GM21423 (cell line): ENCODE data around the gene FLACC1.
"Not testable (repeated sequence)": the region's sequence is repeated elsewhere in the genome, so short reads cannot be mapped to it uniquely, and the experiment has no call there.

Source experiments
- ATAC-seq: cut with Tn5 transposase; IDR thresholded peaks from one replicate; pipeline ENCODE4 v1.9.1; 2021; ENCODE audit warnings: mild to moderate bottlenecking, moderate library complexity; ENCODE audit not compliant: unreplicated experiment

Gene FLACC1, protein sequence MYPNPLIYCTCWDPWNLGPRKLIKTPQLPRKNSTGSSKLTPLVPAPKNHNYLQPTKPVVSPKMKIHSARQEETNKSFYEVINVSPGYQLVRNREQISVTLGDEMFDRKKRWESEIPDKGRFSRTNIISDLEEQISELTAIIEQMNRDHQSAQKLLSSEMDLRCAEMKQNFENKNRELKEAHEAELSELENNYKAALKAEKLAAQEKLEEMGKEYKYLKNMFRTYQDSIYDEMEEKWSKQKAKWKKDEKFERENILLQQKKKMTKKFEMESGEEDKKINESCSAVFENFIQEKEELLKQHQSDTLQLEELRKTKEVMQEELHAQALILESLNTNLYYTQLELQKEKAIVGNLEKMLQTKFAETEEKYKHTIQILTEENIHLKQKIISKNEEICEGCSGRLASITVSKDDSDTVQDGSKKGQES

DNA sequence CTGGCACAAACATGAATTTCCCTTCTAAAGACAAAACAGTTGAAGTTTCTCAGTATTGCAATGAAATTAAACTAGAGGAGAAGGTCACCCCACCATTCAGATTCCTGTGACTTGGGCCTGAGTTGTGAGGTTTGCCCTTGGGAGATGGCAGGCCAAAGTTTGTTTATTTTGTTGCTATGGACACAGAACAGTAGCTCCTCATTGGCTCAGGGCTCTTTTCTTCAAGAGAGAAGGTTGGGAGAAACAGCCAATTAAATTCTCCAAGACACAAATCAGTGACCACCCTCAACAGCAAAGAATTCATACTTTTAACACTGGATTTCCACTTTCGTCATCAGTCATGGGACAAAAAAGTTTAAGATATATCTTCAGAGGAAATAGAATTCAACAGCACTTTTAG is at the start of gene FLACC1:
FLACC1 (minus strand) TSS at position 125 of the 400 bp plus-strand sequence. CDS start 5,941 bp downstream, outside the sequence.
- ATAC-seq, result no peak

DNA sequence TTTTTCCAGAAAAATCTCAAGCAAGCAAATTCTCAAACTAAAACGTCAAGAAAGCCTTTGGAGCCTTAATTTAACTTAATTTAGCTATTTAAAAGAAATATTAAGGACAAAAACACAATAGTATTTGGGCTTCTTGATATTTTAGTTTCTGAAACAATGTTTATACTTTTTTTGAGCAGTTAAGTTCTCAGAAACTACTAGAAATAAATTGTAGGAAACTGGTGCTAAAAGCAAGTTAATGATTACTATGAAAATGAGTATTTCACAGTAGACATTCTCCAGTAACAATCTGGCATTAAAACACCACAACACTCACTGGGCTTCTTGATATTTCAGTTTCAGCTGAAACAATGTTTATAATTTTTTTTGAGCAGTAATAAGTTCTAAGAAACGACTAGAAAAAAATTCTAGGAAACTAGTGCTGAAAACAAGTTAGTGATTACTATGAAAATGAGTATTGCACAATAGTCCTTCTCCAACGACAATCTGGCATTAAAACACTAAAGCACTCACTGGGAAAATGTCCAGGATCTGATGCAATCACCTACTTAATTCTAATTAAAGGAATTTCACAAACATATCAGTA is 49.0 kb upstream of the FLACC1 start:
- ATAC-seq, result no peak

DNA sequence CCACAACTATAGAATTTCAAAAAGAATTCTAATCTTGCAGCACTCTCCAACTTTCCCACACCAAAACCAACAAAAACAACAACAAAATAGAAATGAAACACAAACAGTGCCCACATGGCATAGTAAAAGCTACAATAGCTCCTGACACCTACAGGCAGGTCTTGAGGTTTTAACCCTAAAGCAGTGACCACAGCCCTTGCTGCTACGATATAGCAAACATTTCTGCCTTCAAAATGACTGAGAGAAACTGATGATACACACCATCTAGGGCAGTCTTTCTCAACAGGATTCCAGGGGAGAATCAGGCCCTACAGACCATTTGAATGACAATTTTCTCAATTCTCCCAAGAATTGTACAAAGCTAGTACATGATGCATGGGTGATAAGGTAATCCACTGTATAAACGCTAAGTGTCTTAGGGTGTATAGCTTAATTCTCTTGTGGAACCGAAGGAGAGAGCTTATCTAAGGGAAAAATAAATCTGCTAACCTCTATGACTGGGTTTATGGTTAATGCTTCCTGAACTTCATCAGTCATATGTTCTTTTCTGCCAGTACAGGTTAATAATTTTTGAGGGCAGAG is 47.6 kb upstream of the FLACC1 start:
- ATAC-seq, result no peak

- ATAC-seq, result no peak
Observed at GRCh38 chr2:201403880-201404279, 46.7 kb upstream of the FLACC1 start.

- no peak for ATAC-seq
Observed at GRCh38 chr2:201402651-201403562, 45.8 kb upstream of the FLACC1 start.

DNA sequence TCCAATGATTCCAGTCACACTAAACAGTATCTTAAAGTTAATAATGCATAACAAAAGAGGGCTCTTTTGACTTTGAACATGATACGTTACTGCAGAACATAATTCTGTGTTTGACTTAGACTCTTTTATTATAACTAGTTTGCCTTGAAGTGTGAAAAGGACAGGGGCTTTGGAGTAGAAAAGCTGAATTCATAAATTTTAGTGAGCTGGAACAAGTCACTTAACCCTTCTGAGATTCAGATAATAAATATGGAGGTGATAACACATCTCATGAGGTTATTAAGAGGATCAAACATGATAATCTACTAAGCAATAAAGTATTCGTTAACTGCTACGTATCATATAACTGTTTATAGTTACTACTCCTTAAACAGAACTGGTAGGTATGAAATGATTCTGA is 44.7 kb upstream of the FLACC1 start:
- ATAC-seq, result no peak

DNA sequence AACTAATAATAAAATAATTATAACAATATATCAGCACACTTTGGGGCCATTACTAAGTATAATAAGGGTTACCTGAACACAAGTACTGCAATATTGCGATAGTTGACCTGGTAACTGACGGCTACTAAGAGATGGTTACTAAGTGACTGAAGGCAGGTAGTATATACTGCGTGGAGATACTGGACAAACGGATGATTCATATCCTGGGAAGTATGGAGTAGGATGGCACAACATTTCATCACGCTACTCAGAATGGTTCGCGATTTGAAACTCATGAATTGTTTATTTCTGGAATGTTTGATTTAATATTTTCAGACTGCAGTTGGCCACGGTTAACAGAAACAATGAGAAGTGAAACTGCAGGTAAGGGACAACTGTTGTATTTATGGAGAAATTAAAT is 39.5 kb upstream of the FLACC1 start:
- no peak for ATAC-seq

GRCh38 chr2:201383136-201383535 is 26.0 kb upstream of the FLACC1 start:
- ATAC-seq, result no peak

DNA sequence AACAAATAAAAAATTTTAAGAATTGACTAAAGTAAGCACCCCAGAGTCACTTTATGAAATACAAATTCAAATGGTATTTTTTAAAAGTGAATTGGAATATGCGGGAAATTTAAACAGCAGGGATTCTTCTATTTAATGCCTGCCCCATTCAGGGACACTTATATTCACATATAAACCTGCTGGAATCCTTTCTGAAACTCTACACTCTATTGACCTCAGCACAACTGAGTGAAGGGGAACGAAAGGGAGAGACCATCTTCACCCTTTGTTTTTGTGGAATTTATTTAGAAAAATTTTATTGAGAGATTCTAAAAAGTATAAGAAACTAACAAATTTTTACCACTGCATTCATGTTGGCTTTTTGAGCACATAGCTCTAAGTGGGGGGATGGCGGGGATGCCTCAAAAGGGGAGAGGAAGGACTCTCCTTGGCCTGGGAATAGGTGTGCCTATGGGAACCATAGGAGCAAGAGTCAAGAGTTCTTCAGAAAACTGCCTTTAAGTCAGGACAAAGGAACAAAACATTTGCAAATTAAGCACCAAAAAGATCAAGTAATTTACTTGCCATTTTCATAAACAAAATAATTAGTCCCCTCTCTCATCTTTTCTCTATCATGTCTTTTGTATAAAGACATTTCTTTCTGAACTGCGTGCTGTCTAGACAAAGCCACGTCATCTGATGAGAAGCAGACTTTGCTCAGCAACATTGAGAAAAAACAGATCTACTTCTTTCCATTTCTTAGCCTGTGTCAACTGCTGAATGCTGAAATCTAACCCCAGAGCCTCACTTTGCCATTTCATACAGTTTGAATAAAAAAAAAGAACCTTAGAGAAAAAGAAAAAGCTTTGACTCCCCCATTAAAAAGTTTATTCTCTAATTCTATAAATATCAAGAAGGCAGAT is 21.6 kb upstream of the FLACC1 start:
- ATAC-seq, result no peak

DNA sequence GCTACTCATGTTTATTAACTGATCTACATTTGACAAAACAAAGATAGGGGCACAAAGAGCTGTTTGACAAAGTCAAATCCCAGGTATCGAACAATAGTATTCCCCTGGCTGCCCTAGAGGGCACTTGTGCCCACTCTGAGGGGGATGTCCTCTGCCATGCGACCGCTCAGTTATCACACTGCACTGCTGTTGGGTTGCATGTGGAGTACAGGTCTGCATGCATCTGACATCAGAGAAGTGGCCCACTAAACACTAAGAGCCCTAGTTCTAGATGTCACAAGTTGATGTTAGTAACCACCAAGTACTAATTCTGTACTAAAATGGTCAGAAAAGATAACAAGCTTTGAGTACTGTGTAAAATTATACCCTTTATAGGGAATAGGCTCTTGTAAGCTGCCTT is 20.1 kb upstream of the FLACC1 start:
- ATAC-seq, result no peak

DNA sequence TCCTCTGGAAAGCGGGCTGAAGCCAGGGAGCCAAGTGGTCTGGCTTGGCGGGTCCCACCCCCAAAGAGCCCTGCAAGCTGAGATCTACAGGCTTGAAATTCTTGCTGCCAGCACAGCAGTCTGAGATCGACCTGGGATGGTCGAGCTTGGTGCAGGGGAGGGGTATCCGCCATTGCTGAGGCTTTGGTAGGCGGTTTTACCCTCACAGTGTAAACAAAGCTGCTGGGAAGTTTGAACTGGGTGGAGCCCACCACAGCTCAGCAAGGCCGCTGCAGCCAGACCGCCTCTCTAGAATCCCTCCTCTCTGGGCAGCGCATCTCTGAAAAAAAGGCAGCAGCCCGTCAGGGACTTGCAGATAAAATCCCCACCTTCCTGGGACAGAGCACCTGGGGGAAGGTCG is 12.6 kb upstream of the FLACC1 start:
- ATAC-seq, result no peak

DNA sequence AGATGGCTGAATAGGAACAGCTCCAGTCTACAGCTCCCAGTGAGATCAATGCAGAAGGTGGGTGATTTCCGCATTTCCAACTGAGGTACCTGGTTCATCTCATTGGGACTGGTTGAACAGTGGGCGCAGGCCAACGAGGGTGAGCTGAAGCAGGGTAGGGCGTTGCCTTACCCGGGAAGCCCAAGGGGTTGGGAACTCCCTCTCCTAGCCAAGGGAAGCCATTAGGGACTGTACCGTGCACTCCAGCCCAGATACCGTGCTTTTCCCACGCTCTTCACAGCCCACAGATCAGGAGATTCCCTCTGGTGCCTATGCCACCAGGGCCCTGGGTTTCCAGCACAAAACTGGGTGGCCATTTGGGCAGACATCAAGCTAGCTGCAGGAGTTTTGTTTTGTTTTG is 12.2 kb upstream of the FLACC1 start:
- ATAC-seq, result not testable (repeated sequence)

DNA sequence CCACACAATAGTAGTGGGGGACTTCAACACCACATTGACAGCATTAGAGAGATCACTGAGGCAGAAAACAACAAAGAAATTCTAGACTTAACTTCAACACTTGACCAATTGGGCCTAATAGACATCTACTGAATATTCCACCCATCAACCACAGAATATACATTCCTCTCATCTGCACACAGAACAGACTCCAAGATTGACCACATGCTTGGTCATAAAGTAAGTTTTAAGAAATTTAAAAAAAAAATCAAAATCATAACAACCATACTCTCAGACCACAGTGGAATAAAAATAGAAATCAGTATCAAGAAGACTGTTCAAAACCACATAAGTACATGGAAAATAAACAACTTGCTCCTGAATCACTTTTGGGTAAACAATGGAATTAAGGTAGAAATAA is 9.0 kb upstream of the FLACC1 start:
- no peak for ATAC-seq

DNA sequence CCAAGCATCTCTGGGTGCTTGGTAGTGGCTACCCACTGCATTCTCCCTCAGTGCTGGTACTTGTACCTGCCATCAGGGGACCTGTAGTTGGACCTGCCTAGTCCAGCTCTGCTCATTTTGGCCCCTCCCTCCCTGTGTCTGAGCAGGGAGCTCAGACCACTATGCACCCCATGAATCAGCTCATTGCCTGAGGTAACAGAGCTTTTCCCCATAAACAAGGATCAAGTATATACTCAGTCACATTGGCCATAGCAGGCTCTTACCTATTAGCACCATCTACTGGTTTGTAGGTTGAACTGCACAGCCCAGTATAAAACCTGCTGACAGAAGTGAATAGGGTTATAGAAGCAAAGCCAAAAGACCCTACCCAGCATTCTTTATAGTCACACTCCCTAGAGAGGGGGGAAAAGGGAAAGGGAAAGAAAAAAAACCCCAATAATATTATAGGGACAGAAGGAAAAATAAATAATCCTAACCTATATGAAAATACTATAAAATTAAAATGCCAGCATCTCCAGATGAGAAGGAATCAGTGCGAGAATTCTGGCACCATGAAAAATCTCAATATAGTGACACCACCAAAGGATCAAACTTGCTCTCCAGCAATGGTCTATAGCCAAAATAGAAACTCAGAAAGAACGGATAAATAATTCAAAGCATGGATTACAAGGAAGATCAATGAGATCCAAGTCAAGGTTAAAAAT is 6.9 kb upstream of the FLACC1 start:
- ATAC-seq, result peak; percentile 58

DNA sequence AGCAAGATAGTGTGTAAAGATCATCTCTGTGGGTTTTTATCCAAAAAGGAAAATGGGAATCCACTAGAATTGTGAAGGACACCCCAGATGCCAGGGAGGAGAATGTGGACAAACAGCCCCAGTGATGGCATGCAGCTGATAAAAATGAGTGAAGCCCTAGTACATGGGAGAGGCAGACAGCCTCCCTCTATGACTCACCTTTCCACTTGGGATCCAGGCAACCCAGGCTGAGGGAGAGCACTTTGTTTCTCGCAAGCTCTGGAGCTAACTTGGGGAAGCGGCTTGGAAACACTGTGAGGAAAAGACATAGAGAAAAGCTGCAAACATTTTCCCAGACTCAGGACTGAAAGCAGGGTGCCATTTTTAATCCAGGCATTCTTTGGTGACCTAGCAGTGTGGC is 5.3 kb upstream of the FLACC1 start:
- no peak for ATAC-seq

- ATAC-seq, result no peak
Observed at GRCh38 chr2:201361078-201361733, 4.1 kb upstream of the FLACC1 start.

DNA sequence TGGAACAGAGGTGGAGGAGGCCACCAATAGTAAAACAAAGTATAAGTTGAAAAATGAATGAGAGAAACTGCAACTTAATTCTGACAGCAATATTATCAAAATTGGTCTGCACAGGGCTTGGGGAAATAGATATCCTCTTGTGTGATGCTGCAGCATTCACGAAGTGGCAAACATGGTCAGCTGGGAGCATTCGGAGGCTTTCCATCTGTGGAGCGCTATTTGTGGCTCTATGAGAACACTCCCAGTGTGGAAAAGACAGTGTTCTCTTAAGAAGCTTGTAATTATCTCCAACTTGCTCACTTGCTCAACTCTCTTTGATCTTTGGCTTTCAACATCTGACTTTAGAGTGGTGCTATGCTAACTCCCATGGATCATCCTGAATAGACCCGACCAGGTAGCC is 3.1 kb upstream of the FLACC1 start:
- ATAC-seq, result no peak

DNA sequence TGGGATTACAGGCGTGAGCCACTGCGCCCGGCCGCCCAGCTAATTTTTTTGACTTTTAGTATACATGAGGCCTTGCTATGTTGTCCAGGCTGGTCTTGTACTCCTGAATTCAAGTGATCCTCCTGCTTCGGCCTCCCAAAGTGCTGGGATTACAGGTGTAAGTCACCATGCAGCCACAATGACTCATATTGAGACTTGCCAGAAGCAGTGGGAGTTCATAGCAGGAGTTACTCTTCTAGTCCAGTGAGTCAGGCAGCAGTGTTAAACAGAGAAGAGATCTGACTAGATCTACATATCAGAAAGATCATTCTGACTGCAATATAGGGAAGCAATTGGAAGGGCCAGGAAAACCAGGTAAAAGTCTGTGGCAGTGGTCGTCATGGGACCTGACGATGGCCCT is 1.5 kb upstream of the FLACC1 start:
- no peak for ATAC-seq

GRCh38 chr2:201353116-201353515 is 4.0 kb downstream of the FLACC1 start:
- no peak for ATAC-seq
